ENCODE results near the gene CALD1. TPM values are rescaled to one million over a fixed set of nuclear protein-coding genes. Genes with fewer than 3 reads are reported as not detected.

CALD1 gene
- total RNA-seq, 1 donor from 2014 or later: 61.8 TPM

GRCh38 chr7:134999136-134999535 is 219.7 kb downstream of the CALD1 start:
- DNase-seq: no peak
- no peaks in the 10 kb centered on the region for H3K27me3 Mint-ChIP-seq (ENCODE audit: unreplicated experiment)
- H3K9me3 Mint-ChIP-seq (ENCODE audit: unreplicated experiment): no peaks in the 10 kb centered on the region
- no peak overlapping the region for H3K4me3 Mint-ChIP-seq (ENCODE audit: unreplicated experiment)
- H3K27ac Mint-ChIP-seq (ENCODE audit: unreplicated experiment): no peak overlapping the region
- TF ChIP-seq CTCF (IDR thresholded peaks at IDR 0.05; ENCODE audit: partially characterized antibody, unreplicated experiment): no peak
- no peaks in the 10 kb centered on the region for H3K36me3 Mint-ChIP-seq (ENCODE audit: unreplicated experiment)
- no peaks in the 10 kb centered on the region for H3K4me1 Mint-ChIP-seq (ENCODE audit: low read depth, unreplicated experiment)

GRCh38 chr7:135001390-135002165 is 222.1 kb downstream of the CALD1 start:
- Mint-ChIP-seq H3K27ac (ENCODE audit: unreplicated experiment) (no peak overlapping the region), H3K4me1 (ENCODE audit: low read depth, unreplicated experiment) (no peaks in the 10 kb centered on the region), H3K36me3 (ENCODE audit: unreplicated experiment) (no peaks in the 10 kb centered on the region), H3K27me3 (ENCODE audit: unreplicated experiment) (no peaks in the 10 kb centered on the region), H3K4me3 (ENCODE audit: unreplicated experiment) (no peak overlapping the region), H3K9me3 (ENCODE audit: unreplicated experiment) (no peaks in the 10 kb centered on the region)
- DNase-seq: no peak
- TF ChIP-seq CTCF (IDR thresholded peaks at IDR 0.05; ENCODE audit: partially characterized antibody, unreplicated experiment): no peak

GRCh38 chr7:135012229-135012628 is 232.8 kb downstream of the CALD1 start:
- Mint-ChIP-seq H3K36me3 (ENCODE audit: unreplicated experiment) (no peaks in the 10 kb centered on the region), H3K9me3 (ENCODE audit: unreplicated experiment) (no peaks in the 10 kb centered on the region), H3K4me3 (ENCODE audit: unreplicated experiment) (no peak overlapping the region), H3K27me3 (ENCODE audit: unreplicated experiment) (no peaks in the 10 kb centered on the region), H3K4me1 (ENCODE audit: low read depth, unreplicated experiment) (no peaks in the 10 kb centered on the region), H3K27ac (ENCODE audit: unreplicated experiment) (no peak overlapping the region)
- TF ChIP-seq CTCF (IDR thresholded peaks at IDR 0.05; ENCODE audit: partially characterized antibody, unreplicated experiment): no peak
- no peak for DNase-seq

Other genes with a start within 250 kb of the CALD1 start
- gene AKR1B15, start 230.5 kb upstream of the CALD1 start, total RNA-seq (ENCODE audit: unreplicated experiment): not detected
- 24.2 TPM for gene BPGM, start 132.8 kb upstream of the CALD1 start, total RNA-seq (ENCODE audit: unreplicated experiment)
- gene AGBL3, start 206.9 kb downstream of the CALD1 start, total RNA-seq (ENCODE audit: unreplicated experiment): 2.3 TPM

Measured in glutamatergic neuron (in vitro differentiated cells).